ENCODE measurements around the gene TMEM269.

The TMEM269 gene

GRCh38 chr1:42788021-42788420, 3.2 kb downstream of the TMEM269 start:
- no peak for TF ChIP-seq ZNF747 (tag by site-specific recombination; IDR thresholded peaks at IDR 0.05)
- TF ChIP-seq OSR2 (tag by site-specific recombination; IDR thresholded peaks at IDR 0.05), result no peak
- no peak for TF ChIP-seq ZNF148 (tag by site-specific recombination; IDR thresholded peaks at IDR 0.05; ENCODE audit: borderline replicate concordance)
- TF ChIP-seq FEZF1 (tag by site-specific recombination; IDR thresholded peaks at IDR 0.05), result no peak
- TF ChIP-seq ZNF629 (tag by site-specific recombination; IDR thresholded peaks at IDR 0.05), result no peak
- no peak for TF ChIP-seq ZSCAN4 (tag by site-specific recombination; IDR thresholded peaks at IDR 0.05)
- no peak for TF ChIP-seq ZNF600 (tag by site-specific recombination; IDR thresholded peaks at IDR 0.05)
- no peak for TF ChIP-seq ZNF274 (IDR thresholded peaks at IDR 0.05; ENCODE audit: low read length)
- TF ChIP-seq ZNF274 (tag by site-specific recombination; IDR thresholded peaks at IDR 0.05; ENCODE audit: borderline replicate concordance), result no peak
- no peak for TF ChIP-seq ZNF121 (tag by site-specific recombination; IDR thresholded peaks at IDR 0.05)
- TF ChIP-seq ZNF514 (tag by site-specific recombination; IDR thresholded peaks at IDR 0.05), result no peak
- no peak for TF ChIP-seq GLIS2 (tag by site-specific recombination; IDR thresholded peaks at IDR 0.05)
- TF ChIP-seq ZNF510 (tag by site-specific recombination; IDR thresholded peaks at IDR 0.05; ENCODE audit: insufficient replicate concordance), result no peak
- TF ChIP-seq ZNF112 (tag by site-specific recombination; IDR thresholded peaks at IDR 0.05), result no peak
- TF ChIP-seq ZNF664 (tag by site-specific recombination; IDR thresholded peaks at IDR 0.05), result no peak
- no peak for TF ChIP-seq ZNF19 (tag by site-specific recombination; IDR thresholded peaks at IDR 0.05; ENCODE audit: low read depth)
- TF ChIP-seq ZNF610 (tag by site-specific recombination; IDR thresholded peaks at IDR 0.05; ENCODE audit: borderline replicate concordance), result no peak
- ChIA-PET POLR2A (no interaction called here), CTCF (interaction anchor here (0.6 to 1.1 kb wide), 2 partner anchors 10 to 34 kb away, joined by 3 to 4 read pairs; no protein-coding TSS in a partner anchor)
- peaks cover 0 to 20% of the 10 kb centered on the region in 2 experiments; a peak in 2 of 3 replicates for H3K36me3 ChIP-seq (ENCODE audit: control insufficient read depth in 2 of 2, insufficient read depth in 1 of 2, low read length in 2 of 2)
- H3K4me1 ChIP-seq (ENCODE audit: control insufficient read depth, insufficient read depth, low read length), result no peaks in the 10 kb centered on the region
- no peak overlapping the region for H3K4me3 ChIP-seq (ENCODE audit: low read depth, low read length)
- H3K9me3 ChIP-seq (ENCODE audit: control insufficient read depth, insufficient read depth, low read depth, low read length), result no peaks in the 10 kb centered on the region
- H3K27ac ChIP-seq (ENCODE audit: extremely low read depth, low read depth, low read length), result no peak overlapping the region

GRCh38 chr1:42793824-42794223, 9.0 kb downstream of the TMEM269 start:
- no peaks in the 10 kb centered on the region for H3K4me1 ChIP-seq (ENCODE audit: control insufficient read depth, insufficient read depth, low read length)
- CTCF ChIA-PET, result interaction anchor here (0.6 to 1.6 kb wide), 6 partner anchors 16 to 620 kb away, joined by 3 to 6 read pairs (median 3); no protein-coding TSS in a partner anchor
- H3K4me3 ChIP-seq (ENCODE audit: low read depth, low read length), result no peak overlapping the region
- no peak overlapping the region for H3K27ac ChIP-seq (ENCODE audit: extremely low read depth, low read depth, low read length)
- POLR2A ChIA-PET, result interaction anchor here (2.5 kb wide), 1 partner anchor 53 kb away, joined by 7 read pairs; the partner anchor contains the start of gene ZNF691
- H3K36me3 ChIP-seq (ENCODE audit: control insufficient read depth in 2 of 2, insufficient read depth in 1 of 2, low read length in 2 of 2), result no peaks in the 10 kb centered on the region
- no peaks in the 10 kb centered on the region for H3K9me3 ChIP-seq (ENCODE audit: control insufficient read depth, insufficient read depth, low read depth, low read length)
- TF ChIP-seq PATZ1 (tag by site-specific recombination; IDR thresholded peaks at IDR 0.05) (no peak), TSHZ1 (tag by site-specific recombination; IDR thresholded peaks at IDR 0.05; ENCODE audit: borderline replicate concordance) (no peak), ZNF555 (tag by site-specific recombination; conservative IDR thresholded peaks at IDR 0.05) (no peak), ZFP41 (tag by site-specific recombination; IDR thresholded peaks at IDR 0.05; ENCODE audit: borderline replicate concordance) (no peak), ZBTB10 (tag by site-specific recombination; IDR thresholded peaks at IDR 0.05) (no peak), ZBTB7A (tag by site-specific recombination; IDR thresholded peaks at IDR 0.05; ENCODE audit: low read depth) (no peak), ZNF132 (tag by site-specific recombination; IDR thresholded peaks at IDR 0.05; ENCODE audit: borderline replicate concordance) (no peak)
